Cardiac fibroblast (primary cell): Measurements from ENCODE around the gene HOXA1.
"Not testable (repeated sequence)": the region's sequence is repeated elsewhere in the genome, so short reads cannot be mapped to it uniquely, and the experiment has no call there.

ENCODE experiments used
- DNase-seq, 2 donors: peaks; one replicate each; pipeline versions ENCODE4 v3.0.0 to v3.0.0-alpha.2; 2010; ENCODE audit warnings: low read depth in 2 of 2
- H3K4me3 ChIP-seq, 2 donors: replicated peaks in 1 of 2; 1 replicate in 1 of 2; 2 replicates in 1 of 2; pipeline ENCODE4 v1.5.1; 2011; ENCODE audit warnings: low read depth in 2 of 2, low read length in 2 of 2, mild to moderate bottlenecking in 2 of 2, moderate library complexity in 1 of 2
- CTCF ChIP-seq: IDR thresholded peaks from one replicate; pipeline ENCODE4 v1.5.1; 2011; ENCODE audit warnings: low read depth, mild to moderate bottlenecking, low read length, inconsistent platforms

Gene HOXA1

GRCh38 chr7:27048438-27048837 lies 47.4 kb downstream of the HOXA1 start:
- H3K4me3 ChIP-seq = no peak overlapping the region
- no peak for DNase-seq
- no peak for TF ChIP-seq CTCF

- H3K4me3 ChIP-seq = no peak overlapping the region
- TF ChIP-seq CTCF = no peak
- DNase-seq = peak; percentile 13 to 75
Observed at GRCh38 chr7:27046854-27047549, 48.8 kb downstream of the HOXA1 start.

- not testable (repeated sequence) for H3K4me3 ChIP-seq, DNase-seq
Observed at GRCh38 chr7:27045972-27046371, 49.8 kb downstream of the HOXA1 start.

GRCh38 chr7:27045066-27045465 lies 50.7 kb downstream of the HOXA1 start:
- DNase-seq, H3K4me3 ChIP-seq: not testable (repeated sequence)
